Epithelial cell of proximal tubule (primary cell): ENCODE measurements around the gene KCTD5. TPM values are rescaled to one million over a fixed set of nuclear protein-coding genes. Genes with fewer than 3 reads are reported as not detected.

Experiments used
- DNase-seq: peaks from one replicate; pipeline ENCODE4 v3.0.0-alpha.2; 2011; ENCODE audit warnings: low read depth
- H3K4me3 ChIP-seq: 2 replicates; pipeline ENCODE4 v1.5.1; 2011; ENCODE audit warnings: low read depth, mild to moderate bottlenecking, low read length
- CTCF ChIP-seq: conservative IDR thresholded peaks from 2 replicates; pipeline ENCODE4 v1.5.1; 2012; ENCODE audit warnings: low read depth, mild to moderate bottlenecking, low read length
- total RNA-seq: library from RNA; depleted of rRNA; stranded (reverse); fragments of >200 nt; gene quantifications from 2 replicates; pipeline ENCODE4 v1.2.3, GENCODE V29; 2015

Gene KCTD5
- total RNA-seq, 1 donor from 2014 or later = 45.1 TPM

GRCh38 chr16:2724088-2724676 is 41.9 kb downstream of the KCTD5 start:
- DNase-seq = no peak
- no peak overlapping the region for H3K4me3 ChIP-seq
- no peak for TF ChIP-seq CTCF

- no peak for TF ChIP-seq CTCF
- no peak overlapping the region for H3K4me3 ChIP-seq
- no peak for DNase-seq
These were observed 42.6 kb downstream of the KCTD5 start for GRCh38 chr16:2724816-2725348.

GRCh38 chr16:2726923-2727322 is 44.6 kb downstream of the KCTD5 start:
- DNase-seq = no peak
- TF ChIP-seq CTCF = no peak
- H3K4me3 ChIP-seq = no peak overlapping the region

- no peak for DNase-seq
- no peak overlapping the region for H3K4me3 ChIP-seq
- TF ChIP-seq CTCF = no peak
These were observed 45.7 kb downstream of the KCTD5 start for GRCh38 chr16:2728034-2728433.

- no peak for TF ChIP-seq CTCF
- no peak for DNase-seq
- no peak overlapping the region for H3K4me3 ChIP-seq
These were observed 52.7 kb downstream of the KCTD5 start for GRCh38 chr16:2734844-2735515.

- H3K4me3 ChIP-seq = no peak overlapping the region
- DNase-seq = no peak
- TF ChIP-seq CTCF = no peak
These were observed 54.3 kb downstream of the KCTD5 start for GRCh38 chr16:2736476-2737237.
